Fibroblast of lung (primary cell): ENCODE measurements around the gene GLG1. TPM values are rescaled to one million over a fixed set of nuclear protein-coding genes. Genes with fewer than 3 reads are reported as not detected.
"Not testable (repeated sequence)": the region's sequence is repeated elsewhere in the genome, so short reads cannot be mapped to it uniquely, and the experiment has no call there.

ENCODE experiments used
- DNase-seq, 2 donors: peaks; one replicate each; pipeline versions ENCODE4 v3.0.0 to v3.0.0-alpha.2; 2010; ENCODE audit warnings: low read depth in 2 of 2
- H2AFZ ChIP-seq: 2 replicates; pipeline ENCODE4 v1.5.1; 2012; ENCODE audit warnings: low read length, control low read depth, inconsistent platforms
- H3K27ac ChIP-seq: 2 replicates; pipeline ENCODE4 v1.5.1; 2011; ENCODE audit warnings: low read length, control low read depth; ENCODE audit not compliant: insufficient read depth
- H3K27me3 ChIP-seq: 2 replicates; pipeline ENCODE4 v1.5.1; 2011; ENCODE audit warnings: mild to moderate bottlenecking, low read length; ENCODE audit not compliant: control insufficient read depth, insufficient read depth
- H3K36me3 ChIP-seq: 2 replicates; pipeline ENCODE4 v1.5.1; 2011; ENCODE audit warnings: low read length; ENCODE audit not compliant: control insufficient read depth, insufficient read depth
- H3K4me1 ChIP-seq: 2 replicates; pipeline ENCODE4 v1.5.1; 2011; ENCODE audit warnings: low read length; ENCODE audit not compliant: control insufficient read depth, insufficient read depth; ENCODE audit errors: extremely low read depth
- H3K4me2 ChIP-seq: 2 replicates; pipeline ENCODE4 v1.5.1; 2011; ENCODE audit warnings: low read length, control low read depth; ENCODE audit not compliant: insufficient read depth; ENCODE audit errors: extremely low read depth
- H3K4me3 ChIP-seq, 4 experiments: fragments of 200-600 bp in 1 of 4; sonication (generic) in 1 of 4; replicated peaks in 1 of 4; 2 replicates each; pipeline ENCODE4 v1.5.1; 2011 to 2016; ENCODE audit warnings: low read length in 4 of 4, low read depth in 3 of 4, mild to moderate bottlenecking in 3 of 4, control low read depth in 2 of 4, inconsistent platforms in 1 of 4, mixed read lengths in 1 of 4; ENCODE audit not compliant: insufficient read depth in 1 of 4; ENCODE audit errors: control extremely low read depth in 1 of 4
- H3K79me2 ChIP-seq: 2 replicates; pipeline ENCODE4 v1.5.1; 2012; ENCODE audit warnings: mild to moderate bottlenecking, low read length, inconsistent platforms; ENCODE audit not compliant: control insufficient read depth, insufficient read depth
- H3K9ac ChIP-seq: 2 replicates; pipeline ENCODE4 v1.5.1; 2011; ENCODE audit warnings: mild to moderate bottlenecking, low read length, control low read depth; ENCODE audit not compliant: insufficient read depth
- H3K9me3 ChIP-seq: 2 replicates; pipeline ENCODE4 v1.5.1; 2012; ENCODE audit warnings: low read depth, low read length; ENCODE audit not compliant: control insufficient read depth, insufficient read depth
- H4K20me1 ChIP-seq: 2 replicates; pipeline ENCODE4 v1.5.1; 2011; ENCODE audit warnings: low read length; ENCODE audit not compliant: control insufficient read depth, insufficient read depth; ENCODE audit errors: extremely low read depth
- CTCF ChIP-seq, 2 donors: IDR thresholded peaks in 1 of 2; conservative IDR thresholded peaks in 1 of 2; 1 replicate in 1 of 2; 2 replicates in 1 of 2; pipeline ENCODE4 v1.5.1; 2011 to 2012; ENCODE audit warnings: low read length in 2 of 2, control low read depth in 1 of 2, inconsistent platforms in 1 of 2, low read depth in 1 of 2, mild to moderate bottlenecking in 1 of 2
- EZH2 ChIP-seq: IDR thresholded peaks from 2 replicates; pipeline ENCODE4 v1.5.1; 2012; ENCODE audit warnings: low read length, control low read depth, mild to moderate bottlenecking; ENCODE audit errors: missing control alignments
- polyA plus RNA-seq, 2 donors: library from polyadenylated mRNA; depleted of rRNA in 1 of 2; stranded (reverse) in 1 of 2; unstranded in 1 of 2; fragments of >200 nt; gene quantifications; 2 replicates each; pipeline ENCODE4 v1.2.1, GENCODE V29; 2011 to 2012; ENCODE audit warnings: missing spikeins in 1 of 2
- total RNA-seq: library from RNA; depleted of rRNA; stranded (reverse); fragments of >200 nt; gene quantifications from 2 replicates; pipeline ENCODE4 v1.2.1, GENCODE V29; 2014

Gene GLG1
- total and polyA plus RNA-seq, 2 donors (not counting 1 experiment from before 2014, with no cell fraction given), result 138 to 150 TPM

GRCh38 chr16:74556375-74556922, 50.5 kb downstream of the GLG1 start:
- no peaks in the 10 kb centered on the region for H3K27me3 ChIP-seq
- H3K4me1 ChIP-seq, result no peaks in the 10 kb centered on the region
- H3K4me3 ChIP-seq, result no peak overlapping the region
- H3K36me3 ChIP-seq, result no peaks in the 10 kb centered on the region
- no peaks in the 10 kb centered on the region for H4K20me1 ChIP-seq
- no peak overlapping the region for H3K27ac ChIP-seq
- no peak for TF ChIP-seq EZH2
- no peak for TF ChIP-seq CTCF (conservative IDR thresholded peaks at IDR 0.05 in 1 of 2, IDR thresholded peaks at IDR 0.05 in 1 of 2; ENCODE audit: low read depth in 1 of 2, low read length in 2 of 2)
- no peak overlapping the region for H3K9ac ChIP-seq
- H3K79me2 ChIP-seq, result peaks cover 8% of the 10 kb centered on the region
- peak in 1 of 2 donors; percentile 67 for DNase-seq
- H3K9me3 ChIP-seq, result no peaks in the 10 kb centered on the region
- H3K4me2 ChIP-seq, result no peak overlapping the region
- H2AFZ ChIP-seq, result no peak overlapping the region

DNA sequence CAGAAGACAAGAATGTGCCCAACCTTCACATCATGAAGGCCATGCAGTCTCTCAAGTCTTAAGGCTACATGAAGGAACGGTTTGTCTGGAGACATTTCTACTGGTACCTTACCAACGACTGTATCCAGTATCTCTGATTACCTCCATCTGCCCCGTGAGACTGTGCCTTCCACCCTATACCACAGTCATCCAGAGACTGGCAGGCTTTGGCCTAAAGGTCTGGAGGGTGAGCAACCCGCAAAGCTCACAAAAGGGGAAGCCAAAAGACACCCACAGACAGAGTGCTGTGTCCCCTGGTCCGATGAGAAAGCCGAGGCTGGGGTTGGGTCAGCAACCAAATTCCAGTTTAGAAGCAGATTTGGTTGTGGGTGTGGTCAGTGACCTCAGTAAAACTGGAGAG, 54.6 kb downstream of the GLG1 start:
- H4K20me1 ChIP-seq, H3K36me3 ChIP-seq, H3K79me2 ChIP-seq, H3K9ac ChIP-seq, H2AFZ ChIP-seq, H3K4me3 ChIP-seq, H3K4me2 ChIP-seq, H3K9me3 ChIP-seq, H3K4me1 ChIP-seq, H3K27me3 ChIP-seq, DNase-seq, H3K27ac ChIP-seq: not testable (repeated sequence)

DNA sequence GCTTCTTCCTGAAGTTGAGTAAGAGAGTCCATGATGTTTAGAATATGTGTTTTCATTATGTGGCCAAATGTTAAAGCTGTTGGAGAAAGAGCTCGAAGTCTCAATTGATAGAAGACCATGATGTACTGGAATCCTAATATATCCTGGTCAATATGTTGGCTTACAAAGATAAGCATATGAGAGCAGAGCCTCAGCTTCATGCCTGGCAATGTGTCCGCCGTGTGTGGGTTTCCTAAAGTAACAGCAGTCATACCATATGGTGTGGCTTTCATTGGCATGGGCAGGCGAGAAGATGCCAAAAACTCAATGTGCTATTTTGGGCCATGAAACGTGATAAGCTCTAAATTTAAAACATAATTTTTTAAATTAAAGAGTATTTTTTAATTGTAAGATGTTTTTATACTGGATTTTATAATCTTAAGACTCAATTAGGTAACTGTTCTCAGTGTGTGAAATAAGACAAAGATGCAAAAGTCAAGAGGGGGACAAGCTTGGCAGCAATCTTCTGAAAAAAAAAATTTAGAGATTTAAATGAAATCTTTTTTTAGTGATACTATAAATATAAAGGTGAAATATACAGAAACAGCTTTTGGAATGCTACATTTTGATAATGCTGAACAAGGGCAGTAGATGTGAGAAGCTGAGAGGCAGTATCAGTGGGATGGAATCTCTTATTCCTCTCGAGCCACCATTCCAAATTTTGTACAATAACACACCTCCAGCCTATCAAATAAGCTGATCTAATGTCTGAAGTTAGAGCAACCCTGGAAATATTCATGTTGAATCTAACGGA, 56.5 kb downstream of the GLG1 start:
- not testable (repeated sequence) for DNase-seq, H4K20me1 ChIP-seq, H3K79me2 ChIP-seq

DNA sequence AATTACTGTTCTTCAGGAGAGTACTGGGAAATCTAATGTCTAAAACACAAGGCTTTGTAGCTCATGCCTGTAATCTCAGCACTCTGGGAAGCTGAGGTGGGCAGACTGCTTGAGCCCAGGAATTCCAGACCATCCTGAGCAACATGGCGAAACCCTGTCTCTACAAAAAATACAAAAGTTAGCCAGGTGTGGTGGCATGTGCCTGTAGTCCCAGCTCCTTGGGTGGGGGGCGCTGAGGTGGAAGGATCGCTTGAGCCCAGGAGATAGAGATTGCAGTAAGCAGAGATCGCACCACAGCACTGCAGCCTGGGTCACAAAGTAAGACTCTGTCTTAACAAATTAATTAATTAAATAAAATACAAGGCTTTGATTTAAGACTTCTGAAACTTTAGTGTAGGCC, 60.8 kb downstream of the GLG1 start:
- not testable (repeated sequence) for H3K36me3 ChIP-seq, H3K9ac ChIP-seq, H3K27ac ChIP-seq, H3K4me3 ChIP-seq, H2AFZ ChIP-seq, H3K4me1 ChIP-seq, H3K4me2 ChIP-seq, H4K20me1 ChIP-seq, H3K79me2 ChIP-seq, DNase-seq, H3K27me3 ChIP-seq, H3K9me3 ChIP-seq

More for the DNA sequence above, 56.5 kb downstream of the GLG1 start:
- H3K4me3 ChIP-seq, H2AFZ ChIP-seq, H3K36me3 ChIP-seq, H3K27me3 ChIP-seq, H3K27ac ChIP-seq, H3K9me3 ChIP-seq, H3K9ac ChIP-seq, H3K4me1 ChIP-seq, H3K4me2 ChIP-seq: not testable (repeated sequence)

GRCh38 chr16:74542911-74543578, 63.9 kb downstream of the GLG1 start:
- H3K36me3 ChIP-seq, H2AFZ ChIP-seq, DNase-seq, H3K4me2 ChIP-seq, H3K79me2 ChIP-seq, H3K27ac ChIP-seq, H3K9ac ChIP-seq, H4K20me1 ChIP-seq, H3K27me3 ChIP-seq, H3K9me3 ChIP-seq, H3K4me1 ChIP-seq, H3K4me3 ChIP-seq: not testable (repeated sequence)

DNA sequence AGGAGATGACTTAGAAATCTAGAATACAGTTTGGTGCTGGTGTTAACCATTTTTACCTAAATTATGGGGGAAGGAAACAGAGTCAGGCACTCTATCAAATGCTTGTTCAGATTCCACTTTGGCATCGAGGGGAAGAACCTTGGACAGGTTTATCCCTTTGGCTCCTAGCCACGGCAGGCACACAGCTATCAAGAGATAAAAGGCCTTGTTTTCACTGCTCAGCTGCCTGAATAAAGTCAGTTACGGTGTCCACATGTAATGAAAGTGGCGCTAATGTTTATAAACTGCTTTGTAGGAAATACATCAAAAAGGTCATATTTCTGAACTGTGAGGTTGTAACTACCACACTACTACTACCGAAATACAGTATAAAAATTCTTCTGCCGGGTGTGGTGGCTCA, 66.3 kb downstream of the GLG1 start:
- not testable (repeated sequence) for H3K27me3 ChIP-seq, H3K9ac ChIP-seq, H3K27ac ChIP-seq, H2AFZ ChIP-seq, H3K4me1 ChIP-seq, H3K36me3 ChIP-seq, DNase-seq, H3K79me2 ChIP-seq, H3K4me2 ChIP-seq, H4K20me1 ChIP-seq, H3K4me3 ChIP-seq, H3K9me3 ChIP-seq
